ENCODE data around the gene IRS2. TPM values are rescaled to one million over a fixed set of nuclear protein-coding genes. Genes with fewer than 3 reads are reported as not detected.

The IRS2 gene
- total and polyA plus RNA-seq, 2 donors (not counting 3 experiments of a cell fraction or from before 2014, with no cell fraction given) = 1.6 to 4.4 TPM

DNA sequence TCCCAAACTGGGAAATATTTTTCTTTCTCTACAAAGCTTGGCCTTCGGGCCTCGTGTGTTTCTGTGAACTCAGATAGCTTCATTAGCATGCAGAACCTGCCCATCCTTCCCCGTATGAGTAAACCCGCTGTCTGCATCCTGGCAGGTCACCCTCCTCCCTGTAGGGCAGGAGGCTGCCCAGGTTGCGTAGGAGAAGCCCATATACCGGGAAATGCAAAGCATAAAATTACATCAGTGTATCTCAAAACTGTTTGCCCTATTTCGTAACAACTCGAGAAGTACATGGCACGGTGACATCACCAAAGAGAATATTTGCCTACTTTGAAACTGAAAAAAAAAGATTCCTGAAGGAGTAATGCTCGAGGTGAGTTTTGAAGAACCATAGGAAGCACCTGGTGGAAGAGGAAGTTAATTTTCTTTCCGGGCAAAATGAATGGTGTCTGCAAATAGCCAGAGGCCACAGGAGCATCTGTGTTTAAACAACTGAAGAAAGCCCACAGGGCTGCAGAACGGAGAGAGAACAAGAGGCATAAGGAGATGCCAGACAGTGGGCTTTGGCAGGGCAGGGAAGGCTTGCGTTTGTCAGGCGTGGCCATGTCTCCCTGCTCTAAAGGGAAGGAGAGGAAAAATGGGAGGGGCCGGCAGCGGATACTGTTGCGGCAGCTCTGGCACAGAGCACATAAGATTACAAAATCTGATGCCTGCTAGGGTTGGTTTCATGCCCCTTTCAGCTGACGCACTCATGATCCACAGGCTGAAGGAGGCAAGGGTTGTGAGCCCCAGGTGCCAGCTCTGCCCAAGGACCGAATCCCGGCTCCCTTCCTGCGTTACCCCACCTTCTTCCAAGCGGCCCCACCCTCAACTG, 81.4 kb downstream of the IRS2 start:
- Histone ChIP-seq H3K36me3 (ENCODE audit: control insufficient read depth in 2 of 2, extremely low read depth in 1 of 2, insufficient read depth in 2 of 2, low read length in 2 of 2) (no peaks in the 10 kb centered on the region), H3K27ac (ENCODE audit: insufficient read depth, low read depth, low read length) (no peak overlapping the region), H3K27me3 (ENCODE audit: control insufficient read depth in 2 of 2, insufficient read depth in 2 of 2, low read length in 2 of 2) (no peaks in the 10 kb centered on the region), H3K9me3 (replicated peaks; ENCODE audit: control insufficient read depth, insufficient read depth, low read length) (no peaks in the 10 kb centered on the region), H2AFZ (ENCODE audit: low read depth, low read length) (no peak overlapping the region), H3K4me3 (replicated peaks in 1 of 3; ENCODE audit: insufficient read depth in 1 of 3, low read depth in 1 of 3, low read length in 3 of 3) (no peak overlapping the region), H3K4me1 (ENCODE audit: control insufficient read depth, extremely low read depth, insufficient read depth, low read length) (no peaks in the 10 kb centered on the region), H4K20me1 (replicated peaks; ENCODE audit: control insufficient read depth, extremely low read depth, insufficient read depth, low read length) (no peaks in the 10 kb centered on the region), H3K9ac (replicated peaks; ENCODE audit: extremely low read depth, insufficient read depth, low read length) (no peak overlapping the region), H3K9me1 (replicated peaks; ENCODE audit: control insufficient read depth, extremely low read depth, insufficient read depth, low read length) (no peaks in the 10 kb centered on the region), H3K79me2 (ENCODE audit: control insufficient read depth, insufficient read depth, low read length) (no peaks in the 10 kb centered on the region), H3K4me2 (ENCODE audit: insufficient read depth, low read length) (no peak overlapping the region)
- TF ChIP-seq CTCF (IDR thresholded peaks at IDR 0.05; ENCODE audit: extremely low read depth in 1 of 2, insufficient read depth in 1 of 2, low read depth in 1 of 2, low read length in 2 of 2) (no peak), JUN (IDR thresholded peaks at IDR 0.05; ENCODE audit: borderline replicate concordance, insufficient read depth, insufficient read length, low read depth) (no peak), POLR2AphosphoS5 (IDR thresholded peaks at IDR 0.05; ENCODE audit: insufficient read depth, low read depth, low read length) (no peak), FOS (IDR thresholded peaks at IDR 0.05; ENCODE audit: borderline replicate concordance, insufficient read depth, low read length) (no peak), POLR2A (IDR thresholded peaks at IDR 0.05; ENCODE audit: low read depth, low read length) (no peak), GATA2 (IDR thresholded peaks at IDR 0.05; ENCODE audit: insufficient read depth, insufficient read length, low read depth, low read length) (no peak), MAX (IDR thresholded peaks at IDR 0.05; ENCODE audit: insufficient read depth, insufficient read length) (no peak), MYC (IDR thresholded peaks at IDR 0.05; ENCODE audit: low read depth, low read length) (no peak), EZH2 (IDR thresholded peaks at IDR 0.05; ENCODE audit: borderline replicate concordance, low read depth, low read length, severe bottlenecking) (no peak)
- FAIRE-seq (no peak), DNase-seq (ENCODE audit: low read depth, low spot score) (no peak)
- intact Hi-C loops (cut with micrococcal nuclease) = no loop called here
- dilution Hi-C loops (cut with MboI; ENCODE audit: extremely low pct_ligation_motif_present, low sequenced_read_pairs) = no loop called here
- ChIA-PET POLR2A (no interaction called here), CTCF (no interaction called here)
- BruUV-seq (replicated peaks) = no TSS peak
